Activated CD8-positive, alpha-beta memory T cell treated with anti-CD3 and anti-CD28 coated beads, Interleukin-2, amount 50 U/mL, for 4 hours (primary cell): ENCODE results near the gene FAM13A.

ENCODE experiments used
- DNase-seq: peaks from one replicate; pipeline ENCODE4 v3.0.0-alpha.2; 2020

FAM13A gene

GRCh38 chr4:88828842-88829571 lies 228.0 kb downstream of the FAM13A start:
- no peak for DNase-seq

GRCh38 chr4:88827442-88827841 lies 229.5 kb downstream of the FAM13A start:
- DNase-seq = no peak

GRCh38 chr4:88826771-88827170 lies 230.2 kb downstream of the FAM13A start:
- no peak for DNase-seq

- DNase-seq = no peak
Observed at GRCh38 chr4:88825931-88826330, 231.1 kb downstream of the FAM13A start.

GRCh38 chr4:88823058-88823919 lies 233.7 kb downstream of the FAM13A start:
- peak; percentile 34 for DNase-seq

GRCh38 chr4:88822034-88822789 lies 234.8 kb downstream of the FAM13A start:
- no peak for DNase-seq

- DNase-seq = no peak
Observed at GRCh38 chr4:88821522-88821921, 235.5 kb downstream of the FAM13A start.

- no peak for DNase-seq
Observed at GRCh38 chr4:88820698-88821415, 236.1 kb downstream of the FAM13A start.

GRCh38 chr4:88819818-88820697 lies 236.9 kb downstream of the FAM13A start:
- DNase-seq = no peak

GRCh38 chr4:88818631-88819470 lies 238.1 kb downstream of the FAM13A start:
- DNase-seq = peak; percentile 33

GRCh38 chr4:88817740-88818139 lies 239.2 kb downstream of the FAM13A start:
- no peak for DNase-seq

- DNase-seq = no peak
Observed at GRCh38 chr4:88816360-88816759, 240.6 kb downstream of the FAM13A start.

- DNase-seq = no peak
Observed at GRCh38 chr4:88814043-88814617, 242.9 kb downstream of the FAM13A start.

- no peak for DNase-seq
Observed at GRCh38 chr4:88813013-88813412, 244.0 kb downstream of the FAM13A start.

- no peak for DNase-seq
Observed at GRCh38 chr4:88812420-88812819, 244.6 kb downstream of the FAM13A start.

- no peak for DNase-seq
Observed at GRCh38 chr4:88811904-88812303, 245.1 kb downstream of the FAM13A start.

- DNase-seq = no peak
Observed at GRCh38 chr4:88810325-88810724, 246.7 kb downstream of the FAM13A start.

GRCh38 chr4:88809576-88810219 lies 247.3 kb downstream of the FAM13A start:
- no peak for DNase-seq

- DNase-seq = no peak
Observed at GRCh38 chr4:88809101-88809500, 247.9 kb downstream of the FAM13A start.

GRCh38 chr4:88807499-88807898 lies 249.5 kb downstream of the FAM13A start:
- DNase-seq = no peak
